Measurements from ENCODE around the gene ANKRD11. TPM values are rescaled to one million over a fixed set of nuclear protein-coding genes. Genes with fewer than 3 reads are reported as not detected.

The ANKRD11 gene
- 91.8 to 122 TPM (median 119 TPM) in 5 replicates for total RNA-seq (2022; extraction: Qiagen RNA extraction; ENCODE audit: low read depth)

DNA sequence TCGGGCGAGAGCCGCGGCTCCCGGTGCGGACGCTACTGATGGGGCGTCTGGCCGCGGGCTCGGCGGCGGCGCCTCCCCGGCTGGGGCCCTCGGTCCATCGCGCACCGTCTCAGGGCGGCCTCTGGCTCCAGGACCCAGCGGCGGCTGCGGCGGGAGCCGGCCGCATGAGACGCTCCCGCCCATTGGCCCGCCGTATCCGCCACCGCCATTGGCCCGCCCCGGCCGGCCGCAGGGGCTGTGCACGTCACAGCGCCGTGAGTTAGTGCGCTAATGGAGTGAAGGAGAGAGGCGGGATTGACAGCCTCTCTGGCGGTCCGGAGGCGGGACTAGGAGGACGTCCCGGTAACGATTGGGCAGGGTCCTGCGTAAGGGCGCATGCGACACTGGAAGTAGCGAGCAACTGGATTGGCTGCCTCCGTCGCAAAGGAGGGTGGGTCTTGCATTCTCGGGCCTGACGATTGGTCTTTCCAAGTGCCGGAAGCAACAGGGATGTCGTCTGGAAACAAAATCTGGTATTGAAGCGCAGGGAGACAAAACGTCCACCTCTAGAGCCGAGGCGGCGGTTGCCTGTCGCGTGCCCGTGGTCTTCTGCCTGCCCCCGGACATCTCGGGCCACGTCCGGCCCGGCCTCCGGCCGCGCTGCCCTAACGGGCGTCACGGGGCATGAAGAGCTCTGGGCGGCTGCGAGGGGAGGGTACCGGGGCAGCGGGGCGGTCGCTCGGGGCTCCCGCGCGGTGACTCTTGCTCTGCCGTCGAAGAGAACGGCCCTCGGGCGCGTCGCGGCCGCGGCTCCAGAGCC lies at the start of gene ANKRD11:
ANKRD11 (minus strand) TSS at position 123 of the 799 bp plus-strand sequence. CDS start 173,542 bp downstream, outside the sequence.

GRCh38 chr16:89507834-89508590 lies 17.7 kb upstream of the ANKRD11 start, which contains the start of gene SPG7:
Gene SPG7 (plus strand): TSS chr16:89508403. CDS start chr16:89508418, 15 bp downstream.

Other genes starting within 250 kb of the ANKRD11 start
- 98.9 to 113 TPM (median 104 TPM) in 5 replicates for gene SPG7, start 17.8 kb upstream of the ANKRD11 start, total RNA-seq (2022; extraction: Qiagen RNA extraction; ENCODE audit: low read depth)
- 3,635 to 4,439 TPM (median 4,294 TPM) in 5 replicates for gene RPL13, start 70.1 kb upstream of the ANKRD11 start, total RNA-seq (2022; extraction: Qiagen RNA extraction; ENCODE audit: low read depth)
- gene CPNE7, start 85.2 kb upstream of the ANKRD11 start, total RNA-seq (2022; extraction: Qiagen RNA extraction; ENCODE audit: low read depth): 58.4 to 79.5 TPM (median 75.2 TPM) in 5 replicates
- gene DPEP1, start 123.1 kb upstream of the ANKRD11 start, total RNA-seq (2022; extraction: Qiagen RNA extraction; ENCODE audit: low read depth): 0.87 to 2.3 TPM (median 1.2 TPM) in 5 replicates
- gene CHMP1A, start 167.1 kb upstream of the ANKRD11 start, total RNA-seq (2022; extraction: Qiagen RNA extraction; ENCODE audit: low read depth): 93.1 to 112 TPM (median 95.7 TPM) in 5 replicates
- gene SPATA33, start 167.3 kb upstream of the ANKRD11 start, total RNA-seq (2022; extraction: Qiagen RNA extraction; ENCODE audit: low read depth): 14.4 to 18.4 TPM (median 17.0 TPM) in 5 replicates
- 37.1 to 79.5 TPM (median 45.3 TPM) in 5 replicates for gene CDK10, start 196.1 kb upstream of the ANKRD11 start, total RNA-seq (2022; extraction: Qiagen RNA extraction; ENCODE audit: low read depth)
- 9.7 to 12.5 TPM (median 11.6 TPM) in 5 replicates for gene SPATA2L, start 211.1 kb upstream of the ANKRD11 start, total RNA-seq (2022; extraction: Qiagen RNA extraction; ENCODE audit: low read depth)
- 4.0 to 5.2 TPM (median 4.8 TPM) in 5 replicates for gene VPS9D1, start 230.3 kb upstream of the ANKRD11 start, total RNA-seq (2022; extraction: Qiagen RNA extraction; ENCODE audit: low read depth)
- gene ZNF276, start 231.0 kb upstream of the ANKRD11 start, total RNA-seq (2022; extraction: Qiagen RNA extraction; ENCODE audit: low read depth): 17.4 to 22.3 TPM (median 19.0 TPM) in 5 replicates

All from A549 treated with GW870086 at 1 μM for 4 hours (cell line).